ENCODE measurements around the gene RBM6.

RBM6 gene

DNA sequence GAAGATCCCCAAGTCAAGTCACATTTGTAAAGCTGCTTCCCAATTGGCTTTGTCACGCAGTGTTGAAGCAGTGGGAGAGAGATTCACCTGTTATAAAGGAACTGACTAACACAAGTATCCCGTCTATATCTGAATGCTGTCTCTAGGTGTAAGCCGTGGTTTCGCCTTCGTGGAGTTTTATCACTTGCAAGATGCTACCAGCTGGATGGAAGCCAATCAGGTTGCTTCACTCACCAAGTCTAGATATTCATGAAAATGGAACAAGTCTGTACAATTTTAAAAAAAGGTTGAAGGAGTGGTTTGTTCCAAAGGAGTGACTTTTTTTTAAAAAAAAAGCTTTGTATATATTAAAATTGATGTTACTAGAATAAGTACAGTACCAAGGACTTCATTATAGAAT, 160.4 kb downstream of the RBM6 start:
- no peak for DNase-seq

DNA sequence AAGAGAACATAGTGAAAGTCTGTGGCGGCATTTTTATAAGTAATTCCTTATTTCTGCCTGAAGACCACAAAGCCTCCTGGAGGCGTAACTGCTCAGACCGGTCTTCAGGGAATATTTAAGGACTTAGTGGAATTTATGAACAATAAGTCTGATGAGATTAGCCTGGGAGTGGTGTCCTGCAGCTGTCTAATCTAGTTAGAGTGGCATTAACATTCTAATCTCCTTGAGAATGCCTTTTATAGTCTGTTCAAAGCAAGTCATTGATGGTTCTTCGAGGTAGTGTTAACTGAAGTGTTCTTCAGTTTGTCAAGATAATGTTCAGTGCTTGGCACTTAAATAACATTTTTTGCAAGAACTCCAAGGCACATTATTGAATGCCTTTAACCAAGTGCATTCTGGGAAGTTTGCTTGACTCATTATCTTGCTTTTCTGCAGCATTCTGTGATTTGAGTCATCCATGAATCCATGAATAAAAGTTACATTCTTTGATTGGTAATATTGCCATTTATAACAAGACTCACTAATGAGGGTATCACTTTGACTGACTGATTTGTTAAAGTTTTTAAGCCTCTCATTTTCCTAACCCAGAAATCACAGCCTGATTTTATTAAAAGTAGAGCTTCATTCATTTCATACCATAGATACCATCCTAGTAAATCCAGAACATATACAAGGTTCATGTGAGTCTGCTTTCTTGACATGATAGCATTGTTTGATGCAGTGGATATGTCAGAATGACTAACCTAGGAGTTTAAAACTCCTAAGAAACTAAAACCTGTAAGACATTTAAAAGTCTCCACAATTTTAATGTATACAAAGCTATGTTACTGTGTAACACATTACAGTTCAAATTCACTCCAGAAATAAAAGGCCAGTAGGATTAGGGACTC, 161.3 kb downstream of the RBM6 start:
- no peak for DNase-seq

DNA sequence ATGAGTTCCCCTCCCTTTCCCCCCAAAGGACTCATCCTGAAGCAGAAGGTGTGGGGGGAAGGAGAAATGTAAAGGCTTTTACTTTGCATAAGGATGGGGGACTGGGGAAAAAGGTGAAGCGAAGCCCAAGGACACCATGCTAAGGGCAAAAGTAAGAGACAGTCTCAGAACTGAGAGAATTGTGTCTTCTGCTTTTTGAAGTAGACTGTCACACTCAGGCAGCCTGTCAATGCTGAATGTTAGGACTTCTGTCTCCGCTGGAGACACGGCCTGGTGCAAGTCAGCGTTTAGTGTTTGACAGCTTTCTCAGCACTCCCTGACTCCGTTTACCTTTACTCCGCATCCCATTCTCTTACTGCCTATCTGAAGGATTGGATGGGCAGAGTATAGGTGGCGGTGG, 162.6 kb downstream of the RBM6 start:
- no peak for DNase-seq

DNA sequence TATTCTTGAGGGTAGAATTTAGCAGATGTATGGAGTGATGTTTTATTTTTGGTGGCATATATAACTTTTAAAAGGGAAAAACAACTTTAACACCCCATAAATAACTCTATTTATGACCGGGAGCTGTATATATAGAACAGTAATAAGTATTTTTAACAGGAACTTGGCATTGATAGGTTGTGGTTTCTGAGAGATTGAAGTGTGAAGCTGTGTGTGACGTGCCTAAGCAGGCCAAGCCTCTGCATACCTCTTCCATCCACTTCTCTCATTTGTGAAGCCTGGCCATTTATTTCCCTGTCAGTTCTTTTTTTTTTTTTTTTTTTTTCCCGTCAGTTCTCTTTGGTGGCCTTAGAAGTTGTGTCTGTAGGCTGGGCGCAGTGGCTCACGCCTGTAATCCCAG, 171.8 kb downstream of the RBM6 start:
- DNase-seq = no peak

DNA sequence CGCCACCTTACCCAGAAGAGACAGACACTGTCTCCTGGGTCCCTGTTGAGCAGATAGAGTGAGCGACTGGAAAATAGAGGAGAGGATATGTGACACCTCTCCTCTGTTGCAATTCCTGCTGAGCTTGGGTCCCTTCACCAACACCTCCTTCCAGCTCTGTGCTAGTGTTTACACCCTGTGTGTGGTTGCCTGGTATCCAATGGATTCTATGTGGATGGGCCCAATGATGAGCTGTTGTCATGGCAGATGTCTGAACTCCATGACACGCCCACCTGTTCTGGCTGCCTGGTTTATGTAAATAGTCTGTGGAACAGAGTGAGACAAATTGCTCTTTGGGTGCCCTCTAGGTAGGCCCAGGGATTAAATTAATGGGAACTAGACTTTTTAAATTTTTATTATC, 172.5 kb downstream of the RBM6 start:
- DNase-seq = no peak

DNA sequence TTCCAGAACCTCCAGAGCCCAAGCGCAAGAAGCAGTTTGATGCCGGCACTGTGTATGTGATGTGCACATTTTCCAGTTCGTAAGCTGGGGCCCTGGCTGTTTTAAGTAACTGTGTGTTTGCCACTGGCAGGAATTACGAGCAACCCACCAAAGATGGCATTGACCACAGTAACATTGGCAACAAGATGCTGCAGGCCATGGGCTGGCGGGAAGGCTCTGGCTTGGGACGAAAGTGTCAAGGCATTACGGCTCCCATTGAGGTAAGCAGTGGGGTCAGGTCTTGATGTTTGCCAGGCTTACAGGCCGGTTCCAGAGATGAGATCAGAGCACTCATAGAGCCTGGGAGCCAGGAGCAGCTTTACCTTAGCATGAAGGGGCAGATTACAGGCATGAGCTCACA, 177.2 kb downstream of the RBM6 start:
- DNase-seq = no peak

DNA sequence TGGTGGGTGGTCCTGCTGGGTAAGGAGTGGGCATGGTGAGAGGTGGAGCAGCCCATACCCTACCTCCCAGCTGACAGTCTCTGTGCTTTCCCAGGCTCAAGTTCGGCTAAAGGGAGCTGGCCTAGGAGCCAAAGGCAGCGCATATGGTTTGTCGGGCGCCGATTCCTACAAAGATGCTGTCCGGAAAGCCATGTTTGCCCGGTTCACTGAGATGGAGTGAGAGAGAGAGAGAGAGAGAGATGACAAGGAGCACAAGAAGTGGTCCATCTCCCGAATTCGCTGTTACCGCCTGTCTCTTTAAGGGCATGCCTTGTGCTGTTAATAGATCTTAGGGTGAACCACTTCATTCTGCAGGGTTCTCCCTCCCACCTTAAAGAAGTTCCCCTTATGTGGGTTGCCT, 178.3 kb downstream of the RBM6 start:
- no peak for DNase-seq

DNA sequence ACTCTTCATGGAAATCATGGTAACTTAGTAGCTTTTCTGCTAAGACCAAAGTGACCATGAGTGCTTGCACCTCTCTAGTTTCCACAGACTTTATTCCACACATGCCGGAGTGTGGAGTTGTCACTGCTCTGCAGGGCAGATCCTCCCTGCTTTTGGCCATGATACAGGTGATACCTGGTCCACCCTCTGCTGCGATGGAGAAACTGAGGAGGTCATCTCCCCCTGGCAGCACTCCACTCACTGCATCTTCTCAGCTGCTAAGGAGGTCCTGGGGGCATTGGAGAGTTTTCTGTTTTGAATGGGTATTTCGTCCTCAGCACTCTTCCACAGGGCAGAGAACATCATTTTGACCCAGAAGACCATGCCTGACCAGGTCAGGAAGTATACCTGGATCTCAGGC, 179.8 kb downstream of the RBM6 start:
- no peak for DNase-seq

DNA sequence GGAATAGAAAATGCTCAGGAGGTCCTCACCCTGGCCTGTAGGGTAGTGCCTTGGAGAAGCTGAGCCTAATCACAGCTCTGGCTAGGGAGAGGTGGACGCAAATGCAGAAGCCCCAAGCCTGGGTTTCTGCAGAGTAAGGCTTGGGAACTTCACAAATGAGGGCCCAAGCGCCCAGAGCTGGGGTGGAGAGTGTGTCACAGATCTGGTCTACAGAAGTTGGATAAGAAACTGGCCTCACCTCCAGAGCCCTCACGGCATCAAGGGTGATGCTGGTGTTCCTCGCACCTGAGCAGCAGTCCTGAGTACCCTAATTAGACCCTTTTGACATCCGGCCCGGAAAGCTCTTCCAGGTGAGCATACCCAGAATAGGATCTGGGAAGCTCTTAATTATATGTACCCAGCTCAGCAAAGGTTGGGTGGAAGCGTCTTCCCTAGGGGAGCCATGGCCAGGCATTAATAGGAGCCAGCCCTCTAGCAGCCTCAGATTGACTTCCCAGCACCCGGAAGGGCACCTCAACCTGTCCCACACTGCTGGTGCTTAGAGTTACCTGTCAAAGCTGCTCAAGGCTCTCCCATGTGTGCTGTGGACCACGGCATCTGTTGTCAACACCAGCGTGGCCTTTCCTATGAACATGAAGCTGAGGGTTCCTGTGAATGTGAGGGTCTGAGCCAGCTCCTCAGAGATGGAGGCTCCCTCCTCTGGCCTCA, 180.6 kb downstream of the RBM6 start:
- no peak for DNase-seq

DNA sequence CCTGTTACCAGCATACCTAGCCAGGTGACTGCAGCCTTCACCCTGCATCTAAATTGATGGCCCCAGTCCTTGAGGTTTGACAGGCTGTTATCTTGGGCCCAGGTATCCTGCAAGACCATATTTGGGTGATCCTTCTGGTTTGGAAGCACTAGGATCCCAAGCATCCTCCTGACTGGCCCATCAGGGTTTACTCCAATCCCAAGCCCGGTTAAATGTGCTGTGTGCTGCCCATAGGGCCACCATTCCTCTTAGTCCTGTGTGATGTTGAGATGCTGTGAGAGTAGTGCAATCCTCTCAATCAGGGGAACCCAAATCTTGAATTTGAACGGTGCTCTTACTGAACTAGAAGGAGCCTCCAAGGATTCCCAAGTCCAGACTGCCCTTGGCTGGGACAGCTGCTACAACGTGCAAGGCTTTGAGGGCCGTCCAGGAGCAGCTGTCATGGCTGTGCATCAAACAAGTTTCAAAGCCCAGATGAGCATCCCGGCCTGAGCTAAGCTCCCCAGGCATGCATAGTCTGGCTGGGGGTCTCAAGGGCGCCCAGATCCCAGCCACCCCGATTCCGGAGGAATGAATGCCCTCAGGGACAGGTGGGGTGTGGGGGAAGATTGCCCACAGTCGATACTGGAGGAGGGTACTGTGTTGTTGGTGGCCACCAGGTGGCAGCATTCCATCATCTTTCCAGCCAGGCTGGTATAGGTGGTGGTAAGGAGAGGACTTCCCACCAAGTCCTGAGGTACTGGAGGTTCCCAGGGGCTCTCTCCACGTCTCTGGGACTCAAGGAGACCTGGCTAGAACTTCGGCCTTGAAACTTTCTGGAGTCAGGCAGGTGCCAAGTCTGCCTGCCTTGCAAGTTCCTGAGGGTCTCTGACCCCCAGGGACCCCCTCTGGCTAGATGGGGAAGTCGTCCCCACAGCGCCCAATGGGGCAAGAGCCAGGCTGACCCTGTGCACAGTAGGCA, 181.4 kb downstream of the RBM6 start:
- DNase-seq = peak; percentile 62

DNA sequence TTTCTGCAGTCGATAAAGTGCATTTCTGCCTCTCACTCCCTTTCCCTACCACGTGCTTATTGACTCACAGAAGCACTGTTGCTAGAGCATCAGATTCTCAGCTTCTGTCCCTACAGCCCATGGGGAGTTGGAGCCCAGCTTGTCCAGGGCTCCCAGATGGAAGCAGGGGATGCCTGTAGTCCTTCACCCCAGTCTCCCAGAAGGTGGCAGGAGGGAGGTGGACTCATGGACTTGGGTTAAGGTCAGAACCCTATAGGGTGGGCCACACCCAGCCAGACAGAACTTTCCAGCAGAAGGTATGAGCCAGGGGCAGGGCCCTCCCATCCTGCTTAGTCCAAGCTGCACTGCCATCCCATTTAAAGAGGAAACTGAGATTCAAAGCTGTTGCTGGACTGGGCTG, 182.1 kb downstream of the RBM6 start:
- DNase-seq = no peak

DNA sequence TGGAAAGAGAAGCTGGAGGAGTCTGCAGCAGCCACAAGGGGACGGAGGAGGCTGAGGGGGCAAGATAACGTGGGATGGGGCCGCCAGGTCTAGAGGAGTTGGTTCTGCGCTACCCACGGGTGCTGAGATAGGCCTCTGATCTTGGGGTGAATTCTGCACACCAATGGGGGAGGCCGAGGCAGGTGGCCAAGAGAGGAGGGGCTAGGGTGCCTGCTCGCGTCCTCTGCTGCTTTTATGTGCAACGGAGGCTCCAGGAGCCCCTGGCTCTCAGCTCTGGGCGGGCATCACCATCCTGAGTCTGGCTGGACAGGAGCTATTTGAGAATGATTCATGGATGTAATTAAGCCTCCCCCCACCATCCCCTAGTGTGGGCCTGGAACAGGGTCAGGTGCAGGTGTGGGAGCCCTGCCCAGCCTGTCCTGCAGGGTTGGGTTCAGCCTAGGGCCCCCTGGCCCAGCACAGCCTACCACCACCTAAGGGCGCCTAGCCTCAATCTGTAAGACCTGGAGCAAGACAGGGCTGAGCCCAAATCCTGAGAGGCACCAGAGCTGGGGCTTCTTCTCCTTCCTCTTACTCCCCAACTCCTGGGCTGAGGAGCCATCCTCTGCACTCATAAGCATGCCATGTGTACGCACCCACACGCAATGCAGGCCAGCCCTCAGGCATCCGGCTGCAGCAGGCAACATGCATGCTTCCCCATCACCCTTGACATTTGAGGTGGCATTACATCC, 182.9 kb downstream of the RBM6 start:
- no peak for DNase-seq

DNA sequence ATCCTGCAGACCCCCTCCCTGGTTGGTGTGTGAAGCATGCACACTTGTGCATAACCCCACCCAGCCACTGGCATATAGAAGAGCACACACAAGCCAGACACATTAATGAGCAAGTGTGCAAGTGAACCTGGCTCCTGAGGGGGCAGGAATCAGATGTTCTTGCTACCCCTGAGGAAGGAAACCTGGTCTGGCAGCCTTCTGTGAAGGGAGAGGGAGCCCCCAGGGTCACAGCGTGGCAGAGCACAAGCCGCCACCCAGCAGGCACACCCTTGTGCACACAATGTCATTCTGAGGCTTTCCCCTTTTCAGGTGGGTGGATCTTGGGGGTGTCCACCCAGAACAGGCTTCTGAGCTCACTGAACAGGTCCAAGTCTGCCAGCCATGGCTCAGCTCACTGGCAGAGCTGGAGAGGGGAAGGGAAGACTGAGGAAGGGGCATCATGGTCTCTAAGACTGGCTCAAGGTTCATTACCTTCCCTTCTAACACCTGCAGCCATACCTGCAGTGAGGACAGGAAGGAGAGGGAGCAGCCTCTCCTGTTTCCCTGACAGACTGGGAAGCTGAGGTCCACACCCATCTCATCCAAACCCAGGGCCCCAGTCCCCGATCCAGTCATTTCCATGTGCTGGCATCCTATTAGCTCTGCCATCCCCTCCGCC, 183.6 kb downstream of the RBM6 start:
- DNase-seq = no peak

DNA sequence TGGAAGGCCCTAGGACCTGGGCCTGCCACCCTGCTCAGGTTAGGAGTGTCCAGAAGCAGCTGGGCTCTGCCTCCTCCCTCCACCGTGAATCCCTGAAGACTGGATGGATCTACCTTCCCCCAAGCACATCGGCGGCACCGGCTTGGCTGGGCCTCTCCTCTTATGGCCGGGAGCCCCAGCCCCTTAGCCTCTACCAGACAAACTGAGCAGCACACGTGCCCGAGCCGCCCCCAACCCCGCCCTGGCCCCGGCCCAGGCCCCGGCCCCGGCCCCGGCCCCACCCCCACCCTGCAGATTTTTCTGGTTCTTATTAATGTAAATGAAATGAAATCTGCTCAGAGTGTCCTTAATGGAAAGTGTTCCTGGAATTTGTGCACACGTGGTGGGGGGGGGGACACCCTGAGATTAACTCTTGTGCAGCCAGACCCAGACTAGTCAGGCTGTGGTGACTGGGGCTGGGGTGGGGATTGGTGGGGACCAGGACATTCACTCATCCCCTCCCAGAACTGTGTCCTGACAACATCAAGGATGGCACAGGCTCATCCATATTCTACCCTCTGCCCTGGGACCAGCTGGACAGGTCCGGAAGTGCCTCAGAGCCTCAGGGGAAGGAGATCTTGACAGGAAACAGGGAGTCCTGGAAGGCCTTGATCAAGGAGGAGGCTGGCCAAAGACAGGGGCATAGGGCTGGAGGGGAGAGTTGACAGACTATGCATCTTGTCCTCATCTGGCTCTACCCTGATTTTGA, 184.3 kb downstream of the RBM6 start:
- no peak for DNase-seq

DNA sequence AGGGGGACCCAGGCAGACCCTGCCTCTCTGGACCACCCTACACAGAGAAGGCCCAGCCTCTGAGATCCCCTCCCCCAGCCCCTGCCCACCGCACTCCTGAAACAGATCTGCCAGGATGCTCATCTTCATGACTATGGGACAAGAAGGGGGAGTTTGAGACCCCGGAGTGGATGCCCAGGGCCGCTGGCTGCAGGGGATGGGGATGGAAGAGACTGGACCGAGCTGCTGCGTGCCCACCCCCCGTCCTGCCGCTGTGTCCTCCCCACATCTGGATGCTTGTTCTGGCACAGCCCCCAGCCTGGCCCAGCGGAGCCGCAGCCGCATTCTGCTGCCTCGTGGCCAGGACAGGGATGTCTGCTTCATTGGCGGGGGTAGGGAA, 184.8 kb downstream of the RBM6 start:
- no peak for DNase-seq

DNA sequence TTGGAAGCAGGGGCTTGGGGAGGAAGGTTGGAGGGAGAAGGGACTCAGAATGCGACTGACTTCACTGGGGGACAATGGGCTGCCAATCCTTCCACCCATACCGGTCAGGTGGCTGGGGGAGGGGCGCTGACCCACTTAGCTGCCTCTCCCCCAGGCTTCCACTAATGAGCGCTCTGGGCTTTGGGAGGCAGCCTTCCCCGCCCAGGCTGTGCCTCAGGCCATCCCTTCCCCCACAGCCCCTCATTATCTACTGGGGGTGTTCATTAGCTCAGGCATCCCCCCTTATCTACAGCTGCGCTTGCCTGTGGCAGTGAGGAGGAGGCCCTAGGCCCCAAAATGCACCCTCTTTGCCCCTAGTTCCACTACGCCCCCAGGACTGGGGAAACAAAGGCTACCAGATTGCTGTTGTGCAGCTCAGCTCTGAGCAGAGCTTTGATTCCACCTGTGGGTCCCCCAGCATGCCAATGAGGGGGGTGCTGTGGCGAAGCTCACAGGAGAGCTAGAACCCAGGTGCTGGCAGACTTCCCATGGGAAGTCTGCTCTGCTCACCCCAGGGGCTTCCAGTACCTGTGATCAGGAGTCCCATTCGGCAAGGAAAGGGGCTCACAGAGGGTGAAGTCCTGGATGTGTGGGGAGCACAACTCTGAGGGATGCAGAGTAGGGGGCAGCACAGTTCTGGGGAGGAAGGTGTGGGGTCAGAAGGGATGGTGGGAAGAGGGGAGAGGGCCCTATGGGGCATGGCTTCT, 185.8 kb downstream of the RBM6 start:
- no peak for DNase-seq

DNA sequence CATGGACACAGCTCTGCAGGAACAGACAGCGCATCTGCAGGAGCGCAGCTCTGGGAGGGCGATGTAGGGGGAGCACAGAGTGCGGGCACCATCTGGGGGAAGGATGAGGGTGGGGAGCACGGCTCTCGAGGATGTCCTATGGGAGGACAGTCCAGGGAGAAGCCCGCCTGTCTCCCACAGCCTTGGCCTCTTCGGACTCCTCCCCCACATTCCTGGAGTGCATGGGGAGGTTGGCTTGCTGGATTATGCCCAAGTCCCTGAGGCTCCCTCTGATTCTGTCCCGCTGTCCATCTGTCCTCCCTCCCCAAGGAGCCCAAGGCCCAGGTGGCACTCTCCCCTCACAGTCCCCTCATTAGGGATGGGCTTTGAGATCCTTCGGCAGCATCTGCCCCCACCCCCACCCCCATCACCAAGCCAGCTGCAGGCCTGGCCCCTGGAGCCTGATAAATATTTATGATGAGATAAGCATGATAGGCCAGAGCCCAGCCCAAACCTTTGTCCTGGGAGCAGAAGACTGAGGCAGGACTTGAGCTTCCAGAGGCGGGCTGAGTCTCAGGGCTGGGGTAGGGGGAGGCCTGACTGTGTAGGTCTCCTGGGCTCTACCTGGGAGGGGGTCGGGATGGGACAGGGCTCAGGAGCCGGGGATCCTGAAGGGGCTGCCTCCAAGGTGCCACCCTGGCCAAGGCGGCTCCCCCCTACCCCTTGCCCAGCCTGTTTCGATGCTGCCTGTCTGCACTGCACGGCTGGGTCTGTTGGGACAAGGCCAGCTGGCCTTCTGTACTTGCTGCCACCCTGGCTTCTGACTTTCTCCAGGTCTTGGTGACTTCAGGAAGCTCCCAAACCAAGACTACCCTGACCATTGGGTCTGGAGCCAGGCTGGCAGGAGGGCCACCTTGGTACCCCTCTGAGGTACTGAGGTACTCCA, 186.6 kb downstream of the RBM6 start:
- DNase-seq = no peak
